ENCODE results near the gene DNAJB7.

- no peak for TF ChIP-seq CTCF (IDR thresholded peaks at IDR 0.05; ENCODE audit: low read depth, low read length, missing input control)
- TF ChIP-seq EGR1 (IDR thresholded peaks at IDR 0.05; ENCODE audit: low read depth in 2 of 2), result no peak
- TF ChIP-seq JUND (IDR thresholded peaks at IDR 0.05), result no peak
- no peak for TF ChIP-seq HNF4G (IDR thresholded peaks at IDR 0.05)
- no peak for TF ChIP-seq NR2F2 (IDR thresholded peaks at IDR 0.05)
- TF ChIP-seq REST (IDR thresholded peaks at IDR 0.05), result no peak
- no peak for TF ChIP-seq TAF1 (conservative IDR thresholded peaks at IDR 0.05)
- TF ChIP-seq ZBTB33 (IDR thresholded peaks at IDR 0.05), result no peak
- TF ChIP-seq RAD21 (IDR thresholded peaks at IDR 0.05), result no peak
- TF ChIP-seq MAX (IDR thresholded peaks at IDR 0.05), result no peak
These were observed 624 bp upstream of the DNAJB7 start for GRCh38 chr22:40862537-40862936.

Measured in liver (tissue), 3 donors.